Fibroblast of upper back skin (primary cell): ENCODE data around the gene CCDC172.
A peak's percentile ranks its signal among the peaks of the same experiment; 100 is the strongest.
"Not testable (repeated sequence)": the region's sequence is repeated elsewhere in the genome, so short reads cannot be mapped to it uniquely, and the experiment has no call there.

Experiments
- DNase-seq: peaks from one replicate; pipeline ENCODE4 v3.0.0-alpha.2; 2013

The CCDC172 gene

DNA sequence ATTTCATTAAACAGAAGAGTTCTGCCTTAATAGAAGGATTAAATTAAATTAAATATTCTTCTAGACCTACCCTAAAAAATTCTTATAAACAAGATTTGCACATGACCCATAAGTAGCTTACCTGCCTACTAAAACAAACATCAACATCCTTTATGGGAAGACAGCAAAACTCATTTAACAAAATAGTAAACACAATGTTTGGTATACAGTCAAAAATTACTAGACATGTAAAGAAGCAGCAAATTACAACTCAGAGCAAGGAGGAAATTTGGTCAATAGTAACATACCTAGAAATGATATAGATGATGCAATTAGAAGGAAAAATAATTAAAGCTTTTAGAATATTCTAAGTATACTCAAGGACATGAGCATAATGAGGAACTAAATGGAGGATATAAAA is 27.9 kb downstream of the CCDC172 start:
- no peak for DNase-seq

DNA sequence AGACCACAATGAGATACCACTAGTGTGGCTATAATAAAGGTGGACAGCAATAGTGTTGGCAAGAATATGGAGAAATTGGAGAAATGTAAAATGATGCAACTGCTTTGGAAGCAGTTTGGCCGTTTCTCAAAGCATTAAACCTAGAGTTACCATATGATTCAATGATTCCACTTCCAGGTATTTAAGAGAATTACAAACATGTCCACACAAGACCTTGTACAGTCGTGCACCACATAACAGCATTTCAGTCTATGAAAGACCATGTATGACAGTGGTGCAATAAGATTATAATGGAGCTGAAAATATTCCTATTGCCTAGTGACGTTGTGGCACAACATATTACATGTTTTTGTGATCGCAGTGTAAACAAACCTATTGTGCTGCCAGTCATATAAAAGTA is 29.6 kb downstream of the CCDC172 start:
- peak; percentile 7 for DNase-seq

DNA sequence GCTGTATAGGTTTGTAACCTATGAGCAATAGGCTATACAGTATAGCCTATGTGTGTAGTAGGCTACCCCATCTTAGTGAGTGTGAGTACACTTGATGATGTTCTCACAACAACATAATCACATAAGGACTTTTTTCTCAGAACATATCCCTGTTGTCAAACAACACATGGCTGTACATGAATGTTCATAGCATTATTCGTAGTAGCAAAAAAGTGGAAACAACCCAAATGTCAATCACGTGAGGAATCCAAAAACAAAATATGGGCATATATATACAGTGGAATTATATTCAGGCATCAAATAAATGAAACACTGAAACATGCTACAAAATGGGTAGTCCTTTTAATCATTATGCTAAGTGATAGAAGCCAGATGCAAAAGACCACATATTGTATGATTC is 31.1 kb downstream of the CCDC172 start:
- no peak for DNase-seq

DNA sequence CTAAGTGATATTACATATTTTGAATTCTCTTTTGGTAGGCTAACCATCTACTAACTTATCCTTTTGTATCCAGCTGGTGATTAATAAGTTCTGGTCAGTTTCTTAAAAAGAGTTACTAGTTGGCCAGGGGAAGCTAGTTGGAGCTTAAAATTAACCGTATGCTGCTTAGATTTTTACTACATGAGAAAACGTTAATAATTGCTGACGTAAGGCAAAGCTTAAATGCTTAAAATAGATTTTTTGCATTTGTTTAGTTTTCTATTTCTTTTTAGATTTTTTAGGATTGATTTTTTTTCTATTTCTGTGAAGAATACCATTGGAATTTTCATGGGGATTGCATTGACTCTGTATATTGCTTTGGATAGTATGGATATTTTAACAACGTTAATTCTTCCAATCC is 32.6 kb downstream of the CCDC172 start:
- no peak for DNase-seq

DNA sequence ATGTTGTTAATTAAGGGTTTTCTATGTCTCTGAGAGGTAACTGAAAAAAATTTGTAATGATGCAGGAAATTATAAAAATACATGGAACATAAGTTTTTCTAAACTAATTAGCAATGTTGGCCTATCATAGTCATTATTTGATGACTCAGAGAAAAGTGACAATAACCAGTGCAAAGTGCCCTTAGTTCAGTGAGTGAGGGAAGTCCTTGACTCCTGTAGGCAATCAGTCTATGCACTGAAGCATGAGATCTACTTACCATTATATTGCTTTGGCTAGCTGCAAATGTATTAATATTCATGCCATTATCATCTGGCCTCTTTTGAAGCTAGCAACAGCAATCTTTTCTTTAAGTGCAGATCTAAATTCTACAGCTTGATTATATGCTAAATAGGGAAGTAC is 40.6 kb downstream of the CCDC172 start:
- DNase-seq, result no peak

DNA sequence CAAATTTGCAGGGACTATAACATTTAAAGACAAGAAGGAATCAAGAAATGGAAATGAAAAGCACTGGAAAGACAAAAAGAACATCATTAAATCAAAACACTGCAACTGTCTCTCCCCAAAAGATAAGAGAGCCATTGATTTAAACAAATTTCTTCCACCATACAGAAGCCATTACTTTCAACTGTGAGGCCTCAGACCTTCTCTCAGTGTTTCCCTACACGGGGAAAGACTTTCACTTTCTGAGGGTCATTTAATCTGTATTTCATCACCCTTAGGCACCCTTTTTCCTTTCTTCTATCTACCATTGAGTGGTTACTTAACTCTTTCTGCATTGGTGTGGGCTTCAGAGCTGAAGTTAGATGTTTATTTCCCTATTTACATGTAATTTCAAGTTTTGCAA is 47.5 kb downstream of the CCDC172 start:
- peak; percentile 24 for DNase-seq

DNA sequence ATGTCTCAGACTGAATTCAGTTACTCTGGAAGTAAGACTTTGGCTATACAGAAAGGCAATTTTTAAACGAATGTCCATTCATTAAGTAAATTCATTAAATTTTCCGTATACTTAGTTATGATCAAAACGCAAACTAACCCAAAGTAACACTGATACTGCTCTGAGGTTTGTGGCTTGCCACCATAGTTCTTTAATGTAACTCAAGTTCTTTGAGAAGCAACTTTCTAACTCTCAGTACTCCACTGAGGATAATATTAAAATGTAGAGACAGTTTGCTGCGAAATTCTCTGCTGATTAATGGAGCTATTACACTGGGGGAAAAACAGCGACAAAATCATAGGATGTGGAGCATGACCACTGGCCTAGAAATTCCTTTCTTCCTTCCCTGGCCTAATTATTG is 58.0 kb downstream of the CCDC172 start:
- no peak for DNase-seq

DNA sequence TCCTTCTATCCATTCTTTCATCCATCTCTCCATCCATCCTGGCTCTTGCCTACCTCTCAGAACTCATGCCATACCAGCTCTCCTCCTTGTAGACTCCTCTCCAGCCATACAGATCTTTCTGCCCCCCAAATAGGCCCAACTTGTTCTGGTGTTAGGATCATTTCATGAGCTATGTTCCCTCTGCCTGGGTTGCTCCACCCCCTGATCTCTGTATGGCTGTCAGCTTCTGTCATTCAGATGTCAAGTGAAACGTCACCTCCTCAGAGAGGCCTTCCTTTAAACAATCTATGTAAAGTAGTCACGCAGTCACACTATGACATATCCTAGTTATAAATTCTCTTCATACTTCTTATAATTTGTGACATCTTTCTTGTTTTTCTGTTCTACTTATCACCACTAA is 61.1 kb downstream of the CCDC172 start:
- no peak for DNase-seq

DNA sequence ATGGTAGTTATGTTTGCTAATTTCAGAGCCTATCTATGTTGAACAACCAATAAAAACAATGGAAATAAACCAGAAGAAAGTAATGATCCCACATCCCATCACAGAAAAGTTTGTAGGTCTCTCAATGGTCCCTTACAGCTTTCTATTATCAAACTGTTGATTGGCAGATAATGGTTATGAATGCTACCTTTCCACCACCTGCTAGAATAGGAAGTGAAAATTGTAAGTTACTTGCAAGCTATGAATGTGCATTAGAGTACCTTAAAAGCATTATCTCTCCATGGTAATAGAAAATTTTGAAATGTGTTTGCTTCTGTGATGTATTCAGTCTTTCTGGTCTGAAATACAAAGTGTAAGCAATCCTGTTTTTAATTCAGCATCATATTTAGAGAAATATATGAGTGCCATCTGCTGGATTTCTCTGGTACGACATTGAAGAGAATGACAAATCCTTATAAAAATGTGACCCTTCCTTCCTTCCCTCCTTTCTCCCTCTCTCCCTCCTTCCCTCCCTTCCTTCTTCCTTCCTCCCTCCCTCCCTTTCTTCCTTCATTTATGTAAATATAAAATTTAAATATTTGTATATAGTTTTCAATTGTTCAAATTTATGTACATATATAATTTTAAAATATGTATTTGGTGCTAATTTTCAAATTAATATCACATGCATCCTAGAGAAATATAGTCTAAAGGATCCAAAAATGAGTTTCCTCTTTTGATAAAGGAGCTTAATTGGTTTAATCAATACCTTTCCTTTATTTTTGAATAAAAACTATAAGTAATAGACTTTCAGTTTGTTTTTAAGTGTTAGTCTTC is 62.0 kb downstream of the CCDC172 start:
- DNase-seq, result peak; percentile 39

DNA sequence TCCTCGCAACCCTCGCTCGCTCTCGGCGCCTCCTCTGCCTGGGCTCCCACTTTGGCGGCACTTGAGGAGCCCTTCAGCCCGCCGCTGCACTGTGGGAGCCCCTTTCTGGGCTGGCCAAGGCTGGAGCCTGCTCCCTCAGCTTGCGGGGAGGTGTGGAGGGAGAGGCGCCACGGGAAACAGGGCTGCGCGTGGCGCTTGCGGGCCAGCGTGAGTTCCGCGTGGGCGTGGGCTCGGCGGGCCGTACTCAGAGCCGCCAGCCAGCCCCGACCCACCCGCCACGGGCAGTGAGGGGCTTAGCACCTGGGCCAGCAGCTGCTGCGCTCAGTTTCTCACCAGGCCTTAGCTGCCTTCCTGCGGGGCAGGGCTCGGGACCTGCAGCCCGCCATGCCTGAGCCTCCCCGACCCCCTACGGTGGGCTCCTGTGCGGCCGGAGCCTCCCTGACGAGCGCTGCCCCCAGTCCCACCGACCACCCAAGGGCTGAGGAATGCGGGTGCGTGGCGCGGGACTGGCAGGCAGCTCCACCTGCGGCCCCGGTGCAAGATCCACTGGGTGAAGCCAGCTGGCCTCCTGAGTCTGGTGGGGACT is 69.1 kb downstream of the CCDC172 start:
- DNase-seq, result not testable (repeated sequence)

DNA sequence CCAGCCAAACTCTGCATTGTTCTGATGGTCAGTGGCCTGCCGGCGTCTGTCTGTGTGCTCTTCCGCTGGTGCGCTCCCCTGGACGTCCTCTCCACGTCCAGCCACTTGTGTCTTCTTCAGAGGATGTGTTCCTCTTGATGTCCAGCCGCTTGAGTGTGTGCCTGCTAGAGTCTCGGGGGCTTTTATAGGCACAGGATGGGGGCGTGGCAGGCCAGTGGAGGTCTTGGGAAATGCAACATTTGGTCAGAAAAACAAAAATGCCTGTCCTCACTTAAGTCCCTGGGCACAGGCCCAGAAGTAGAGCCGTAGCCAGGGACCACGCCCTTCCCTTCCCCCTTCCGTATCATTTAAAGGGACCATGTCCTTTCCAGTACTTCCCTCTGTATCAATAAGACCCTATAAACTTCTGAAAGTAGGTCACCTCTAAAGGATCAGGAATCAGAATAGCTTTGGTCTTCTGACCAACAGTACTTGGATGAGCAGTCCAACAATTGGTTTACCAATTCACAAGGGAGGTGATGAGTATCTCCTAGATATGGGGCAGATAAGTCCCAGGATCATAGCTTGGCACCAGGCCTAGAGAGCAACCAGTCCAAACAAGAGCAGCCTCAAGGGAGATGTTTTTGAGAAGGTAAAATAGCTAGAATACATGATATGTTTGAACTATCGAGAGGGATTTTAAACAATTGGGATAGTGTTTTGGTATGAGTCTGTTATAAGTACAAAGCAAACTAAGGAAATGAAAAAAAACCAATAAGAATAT is 71.2 kb downstream of the CCDC172 start:
- DNase-seq, result no peak

DNA sequence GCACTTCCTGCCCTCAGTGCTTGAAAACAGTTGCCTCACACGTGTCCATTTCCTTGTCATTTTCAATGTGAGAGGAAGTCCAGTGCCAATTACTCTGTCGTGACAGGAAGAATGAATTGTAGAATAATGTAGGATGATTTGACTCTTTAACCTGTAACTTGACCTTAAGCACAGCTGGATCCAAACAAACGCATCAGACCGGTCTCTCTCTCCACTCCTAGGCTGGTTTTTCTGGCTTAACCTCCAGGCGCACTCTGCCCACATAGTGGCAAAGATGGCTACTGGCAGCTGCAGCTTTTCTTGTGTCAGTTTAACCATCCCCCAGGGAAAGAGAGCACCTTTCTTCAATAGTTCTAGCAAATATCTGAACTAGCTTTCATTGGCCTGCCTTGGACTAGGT is 74.0 kb downstream of the CCDC172 start:
- DNase-seq, result no peak

DNA sequence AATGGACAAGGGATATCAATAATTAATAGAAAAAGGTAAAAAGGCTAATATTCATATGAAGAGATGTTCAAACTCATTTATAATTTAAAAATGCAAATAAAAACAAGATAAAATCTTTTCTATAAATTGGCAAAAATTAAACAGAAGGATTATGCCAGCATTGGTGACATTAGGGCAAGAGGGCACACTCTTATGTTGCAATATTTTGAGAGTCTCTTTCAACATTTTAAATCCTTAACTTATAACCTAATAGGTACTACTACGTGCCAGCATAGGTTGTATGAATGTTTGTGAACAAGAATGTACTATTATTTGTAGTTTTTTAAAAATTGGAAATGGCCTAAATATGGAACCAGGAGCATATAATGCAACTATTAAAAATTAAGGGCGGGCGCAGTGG is 78.6 kb downstream of the CCDC172 start:
- DNase-seq, result no peak

DNA sequence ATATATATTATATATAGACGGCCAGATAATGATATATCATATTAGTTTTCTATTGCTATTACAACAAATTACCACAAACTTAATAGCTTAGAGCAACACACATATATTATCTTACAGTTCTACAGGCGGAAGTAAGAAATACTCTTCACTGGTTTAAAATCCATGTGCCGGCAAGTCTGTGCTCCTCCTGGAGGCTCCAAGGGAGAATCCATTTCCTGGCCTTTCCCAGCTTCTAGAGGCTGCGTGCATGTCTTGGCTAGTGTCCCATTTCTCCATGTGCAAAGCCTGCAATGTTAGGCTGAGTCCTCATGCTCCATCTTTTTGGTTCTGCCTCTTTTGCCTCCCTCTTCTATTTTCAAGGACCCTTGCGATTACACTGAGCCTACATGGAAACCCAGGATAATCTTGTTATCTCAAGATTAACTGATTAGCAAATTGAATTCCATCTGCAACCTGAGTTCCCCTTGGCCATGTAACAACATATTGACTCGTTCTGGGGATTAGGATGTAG is 79.5 kb downstream of the CCDC172 start:
- DNase-seq, result peak; percentile 12

DNA sequence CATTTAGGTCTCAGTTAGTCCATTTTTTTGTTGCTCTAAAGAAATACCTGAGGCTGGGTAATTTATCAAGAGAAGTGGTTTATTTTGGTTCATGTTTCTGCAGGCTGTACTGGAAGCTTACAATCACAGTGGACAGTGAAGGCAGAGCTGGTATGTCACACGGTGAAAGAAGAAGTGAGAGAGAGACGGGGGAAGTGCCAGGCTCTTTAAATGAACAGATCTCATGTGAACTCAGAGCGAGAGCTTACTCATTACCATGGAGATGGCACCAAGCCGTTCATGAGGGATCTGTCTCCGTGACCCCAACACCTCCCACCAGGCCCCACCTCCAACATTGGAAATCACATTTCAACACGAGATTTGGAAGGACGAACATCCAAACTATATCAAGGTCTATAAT is 84.5 kb downstream of the CCDC172 start:
- DNase-seq, result no peak

DNA sequence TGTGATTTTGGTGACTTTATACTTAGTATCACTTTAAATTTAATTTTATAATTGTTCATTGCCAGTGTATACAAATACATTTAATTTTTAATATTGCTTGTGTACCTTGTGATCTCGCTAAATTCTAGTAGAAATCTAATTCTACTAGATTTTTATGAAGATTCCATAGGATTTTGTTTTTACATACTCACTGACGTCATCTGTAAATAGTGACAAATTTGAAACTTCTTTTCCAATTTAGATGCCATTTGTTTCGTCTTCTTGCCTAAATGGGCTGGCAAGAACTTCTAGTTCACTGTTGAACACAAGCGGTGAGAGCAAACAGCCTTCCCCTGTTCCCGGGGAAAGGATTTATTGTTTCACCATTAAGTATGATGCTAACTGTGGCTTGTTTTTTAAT is 86.1 kb downstream of the CCDC172 start:
- DNase-seq, result no peak

DNA sequence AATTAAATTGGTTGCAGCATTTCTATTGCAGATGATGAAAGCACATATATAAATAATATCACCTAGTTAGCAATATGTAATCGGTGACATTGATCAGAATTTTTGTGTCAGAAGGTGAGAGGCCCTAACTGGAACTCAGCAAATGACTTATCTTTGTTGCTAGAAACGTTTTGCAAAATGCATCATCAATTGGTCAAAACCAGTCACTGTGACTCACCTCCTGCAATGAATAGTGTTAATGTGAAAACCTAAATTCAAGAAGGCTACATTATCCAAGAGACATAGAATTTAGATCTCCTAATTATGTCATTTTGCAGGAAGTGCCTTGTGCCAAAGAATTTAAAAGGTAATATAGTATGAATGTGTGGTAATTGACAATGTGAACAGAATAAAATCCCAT is 93.6 kb downstream of the CCDC172 start:
- peak; percentile 2 for DNase-seq

DNA sequence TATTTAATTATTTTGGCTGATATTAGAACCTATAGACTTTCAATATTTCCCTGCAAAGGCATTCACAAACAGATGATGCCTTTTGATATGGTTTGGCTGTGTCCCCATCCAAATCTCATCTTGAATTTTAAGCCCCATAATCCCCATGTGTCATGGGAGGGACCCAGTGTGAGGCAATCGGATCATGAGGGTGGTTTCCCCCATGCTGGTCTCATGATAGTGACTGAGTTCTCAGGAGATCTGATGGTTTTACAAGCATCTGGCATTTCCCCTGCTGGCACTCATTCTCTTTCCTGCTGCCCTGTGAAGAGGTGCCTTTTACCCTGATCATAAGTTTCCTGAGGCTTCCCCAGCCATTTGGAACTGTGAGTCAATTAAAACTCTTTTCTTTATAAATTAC is 94.1 kb downstream of the CCDC172 start:
- DNase-seq, result no peak

DNA sequence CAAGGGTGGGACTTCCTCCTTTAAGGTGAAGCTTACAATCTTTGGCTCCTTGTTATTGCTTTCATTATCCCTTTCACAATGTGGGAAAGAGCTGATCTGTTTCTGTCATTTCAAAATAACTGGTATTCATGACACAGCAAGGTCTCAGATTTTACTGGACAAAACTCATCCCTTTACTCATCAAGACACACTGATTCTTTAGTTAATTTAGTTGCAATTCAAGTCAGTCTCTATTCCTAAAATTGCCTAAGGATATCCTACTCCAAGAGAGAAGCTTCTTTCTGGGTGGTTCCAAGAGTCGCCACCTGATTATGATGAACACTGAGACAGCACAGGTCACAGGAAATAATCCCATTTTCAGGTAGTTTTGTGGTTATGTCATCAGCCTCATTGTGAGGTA is 97.6 kb downstream of the CCDC172 start:
- DNase-seq, result no peak

DNA sequence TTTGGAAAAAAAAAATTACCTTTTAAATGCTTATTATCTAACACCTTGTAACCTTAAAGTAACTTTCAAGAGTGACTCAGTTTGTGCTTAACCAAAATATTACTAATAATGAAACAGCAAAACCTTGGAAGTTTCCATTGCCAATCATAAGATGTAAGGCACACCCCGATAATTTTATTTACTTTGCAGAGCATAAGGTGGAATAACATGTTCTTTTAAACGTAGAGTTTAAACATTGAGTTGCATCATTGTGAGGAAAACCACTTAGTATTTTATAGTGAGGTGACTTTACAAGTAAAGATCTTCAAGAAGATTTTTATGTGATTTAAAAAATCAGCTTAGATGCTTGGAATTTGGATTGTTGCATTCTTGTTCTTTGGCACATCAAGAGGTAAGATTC is 103.4 kb downstream of the CCDC172 start, which contains the start of gene PNLIPRP3:
TSS of gene PNLIPRP3 (plus strand) at position 177 of the 400 bp plus-strand sequence. CDS start at position 343, 166 bp downstream.
- DNase-seq, result no peak

DNA sequence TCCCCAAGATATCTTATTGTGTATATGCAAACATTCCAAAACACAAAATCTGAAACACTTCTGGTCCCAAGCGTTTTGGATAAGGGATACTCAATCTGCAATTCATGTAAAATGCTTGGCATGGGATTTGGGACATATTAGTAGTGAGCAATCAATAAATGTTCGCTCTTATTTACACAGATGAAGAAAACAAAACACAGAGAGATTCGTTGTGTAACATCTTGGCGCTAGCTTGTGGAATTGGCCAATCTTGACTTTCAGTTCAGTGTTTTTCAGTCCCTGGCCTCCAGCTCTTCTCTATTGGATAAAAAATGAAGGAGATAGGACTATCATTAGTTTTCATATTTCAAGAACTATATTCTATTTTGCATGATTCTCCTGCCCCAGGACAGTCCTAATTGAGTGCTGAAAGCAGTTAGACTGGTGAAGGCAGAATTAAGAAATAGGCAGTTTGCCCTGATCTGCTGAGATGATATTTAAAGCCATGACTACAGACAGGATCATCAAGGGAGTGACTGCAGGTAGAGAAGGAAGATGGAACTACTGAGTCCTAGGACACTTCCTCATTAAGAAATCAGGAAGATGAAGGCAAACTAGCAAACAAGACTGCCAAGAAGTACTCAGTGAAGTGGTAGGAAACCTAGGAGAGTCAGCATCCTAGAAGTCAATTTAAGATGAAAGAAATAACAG is 105.2 kb downstream of the CCDC172 start:
- no peak for DNase-seq
